GM10847 (cell line): Measurements from ENCODE around the gene CFAP99.

Experiments
- POLR2A ChIP-seq: IDR thresholded peaks from 2 replicates; pipeline ENCODE4 v1.6.1; 2011; ENCODE audit not compliant: insufficient read length; ENCODE audit errors: extremely low read depth

Gene CFAP99

GRCh38 chr4:2433609-2434350 lies 15.0 kb downstream of the CFAP99 start:
- no peak for TF ChIP-seq POLR2A

- TF ChIP-seq POLR2A: no peak
These were observed 15.7 kb downstream of the CFAP99 start for GRCh38 chr4:2434420-2434819.

GRCh38 chr4:2436301-2436700 lies 17.5 kb downstream of the CFAP99 start:
- TF ChIP-seq POLR2A: no peak

GRCh38 chr4:2436761-2437474 lies 18.2 kb downstream of the CFAP99 start:
- TF ChIP-seq POLR2A: no peak

GRCh38 chr4:2437475-2438215 lies 18.9 kb downstream of the CFAP99 start:
- no peak for TF ChIP-seq POLR2A

GRCh38 chr4:2438822-2439718 lies 20.3 kb downstream of the CFAP99 start:
- TF ChIP-seq POLR2A: no peak

GRCh38 chr4:2441393-2442174 lies 22.8 kb downstream of the CFAP99 start:
- no peak for TF ChIP-seq POLR2A

GRCh38 chr4:2442175-2442993 lies 23.6 kb downstream of the CFAP99 start:
- no peak for TF ChIP-seq POLR2A

- TF ChIP-seq POLR2A: no peak
These were observed 24.4 kb downstream of the CFAP99 start for GRCh38 chr4:2443061-2443730.

GRCh38 chr4:2443956-2444740 lies 25.4 kb downstream of the CFAP99 start:
- TF ChIP-seq POLR2A: no peak

- TF ChIP-seq POLR2A: no peak
These were observed 26.4 kb downstream of the CFAP99 start for GRCh38 chr4:2445130-2445529.

- no peak for TF ChIP-seq POLR2A
These were observed 26.8 kb downstream of the CFAP99 start for GRCh38 chr4:2445571-2445970.
